GM13976 (cell line): ENCODE data around the gene DUSP22.
A peak's percentile ranks its signal among the peaks of the same experiment; 100 is the strongest.

ENCODE experiments used
- DNase-seq: peaks from one replicate; pipeline ENCODE4 v3.0.0; 2012; ENCODE audit warnings: low spot score
- CTCF ChIP-seq: IDR thresholded peaks from 2 replicates; pipeline ENCODE4 v1.5.1; 2012; ENCODE audit warnings: borderline replicate concordance, mild to moderate bottlenecking; ENCODE audit not compliant: insufficient read depth; ENCODE audit errors: extremely low read depth, missing control alignments, control extremely low read depth
- in situ Hi-C: fragments of 300-500 bp; cut with MboI; formaldehyde crosslinking; loops from one replicate; pipeline ENCODE4 v1.12.0; 2022; ENCODE audit warnings: low sequenced_read_pairs, mixed read lengths, inconsistent platforms; ENCODE audit not compliant: unreplicated experiment

DUSP22 gene

DNA sequence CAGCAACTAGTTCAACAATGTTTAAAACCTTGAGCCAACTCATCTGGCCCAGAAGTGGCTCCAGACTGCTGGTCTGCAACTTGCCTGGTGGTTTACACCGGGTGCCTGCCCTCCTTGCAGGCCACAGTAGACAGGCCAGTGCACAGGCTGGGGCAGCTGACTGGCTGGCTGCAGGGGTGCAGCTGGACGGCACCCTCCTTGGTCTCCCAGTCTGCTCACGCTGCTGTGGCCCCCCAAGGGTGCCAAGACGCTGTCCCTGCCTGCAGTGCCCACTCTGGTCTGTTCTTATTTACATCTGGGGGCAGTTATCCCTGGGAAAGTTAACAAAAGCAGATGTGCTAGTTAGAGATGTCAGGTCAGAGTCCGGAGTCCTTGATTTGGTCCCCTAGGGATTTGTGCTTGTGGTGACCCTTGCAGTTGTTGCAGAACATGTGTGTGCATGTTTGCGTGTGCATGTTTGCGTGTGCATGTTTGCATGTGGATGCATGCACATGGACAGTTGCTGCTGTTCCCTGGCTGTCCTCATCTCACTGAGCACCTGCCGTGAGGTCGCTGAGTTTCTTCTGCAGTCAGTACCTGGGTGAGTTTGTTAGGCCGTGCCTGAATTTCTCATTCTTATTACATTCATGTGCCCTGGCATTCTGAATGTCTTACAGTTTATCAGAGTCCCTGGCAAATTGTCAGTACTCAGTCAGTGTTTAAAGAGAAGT lies 51.1 kb downstream of the DUSP22 start:
- in situ Hi-C loops, result no loop called here
- TF ChIP-seq CTCF, result no peak
- DNase-seq, result no peak

DNA sequence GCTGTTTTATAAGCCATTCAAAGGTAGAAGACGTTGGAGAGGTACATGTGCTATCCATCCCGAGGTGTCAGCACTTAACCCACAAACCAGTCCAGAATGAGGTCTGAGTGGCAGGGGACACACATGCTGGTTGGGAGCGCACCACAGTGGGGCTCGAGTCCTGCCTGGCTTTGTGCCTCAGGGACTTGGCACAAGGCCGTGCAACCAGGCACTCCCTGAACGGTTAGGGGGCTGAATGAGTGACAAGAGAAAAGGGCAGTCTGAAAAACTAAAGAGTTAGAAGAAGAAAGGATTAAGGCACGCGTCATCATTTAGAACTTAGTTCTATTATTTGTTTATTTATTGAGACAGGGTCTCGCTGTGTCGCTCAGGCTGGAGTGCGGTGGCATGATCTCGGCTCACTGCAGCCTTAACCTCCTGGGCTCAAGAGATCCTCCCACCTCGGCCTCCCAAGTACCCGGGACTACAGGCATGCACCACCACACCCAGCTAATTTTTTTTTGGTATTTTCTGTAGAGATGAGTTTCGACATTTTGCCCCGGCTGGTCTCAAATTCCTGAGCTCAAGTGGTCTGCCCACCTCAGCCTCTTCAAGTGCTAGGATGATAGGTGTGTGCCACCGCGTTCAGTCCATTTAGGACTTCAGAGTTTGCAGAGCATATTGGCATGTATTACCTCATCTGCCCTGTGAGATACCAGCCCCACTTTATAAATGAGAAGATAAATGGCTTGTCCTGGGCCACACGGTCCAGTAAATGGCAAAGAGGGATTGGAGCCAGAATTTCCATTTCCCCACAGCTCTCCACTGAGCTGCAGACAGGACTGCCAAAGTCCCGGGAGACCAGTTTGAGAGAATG lies 51.9 kb downstream of the DUSP22 start:
- in situ Hi-C loops, result no loop called here
- no peak for DNase-seq
- no peak for TF ChIP-seq CTCF

DNA sequence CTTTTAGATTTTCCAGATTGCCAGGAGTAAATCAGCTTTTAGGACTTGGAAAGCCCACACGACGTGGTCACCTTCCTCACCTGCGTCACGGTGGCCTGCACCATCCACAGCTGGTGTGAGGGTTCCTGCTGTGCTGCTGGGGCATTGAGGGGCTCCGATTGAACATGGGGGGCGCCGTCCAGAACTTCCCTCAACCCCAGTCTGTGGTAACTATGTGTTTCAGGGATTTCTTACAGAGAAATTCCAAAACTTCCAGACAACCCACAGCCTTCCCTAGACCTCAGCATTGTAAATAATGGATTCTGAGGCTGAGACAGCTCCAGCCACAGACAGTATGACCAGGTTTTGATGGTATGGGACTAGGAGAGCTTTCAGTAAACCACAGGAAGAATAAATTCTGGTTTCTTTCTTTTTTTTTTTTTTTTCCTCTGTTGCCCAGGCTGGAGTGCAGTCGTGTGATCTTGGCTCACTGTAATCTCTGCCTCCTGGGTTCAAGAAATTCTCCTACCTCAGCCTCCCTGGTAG lies 52.6 kb downstream of the DUSP22 start:
- TF ChIP-seq CTCF, result no peak
- DNase-seq, result no peak
- in situ Hi-C loops, result no loop called here

- DNase-seq, result no peak
- no peak for TF ChIP-seq CTCF
- in situ Hi-C loops, result no loop called here
These were observed 53.6 kb downstream of the DUSP22 start for GRCh38 chr6:345747-346385.

GRCh38 chr6:346386-347030 lies 54.2 kb downstream of the DUSP22 start:
- in situ Hi-C loops, result no loop called here
- no peak for TF ChIP-seq CTCF
- DNase-seq, result no peak

- no peak for TF ChIP-seq CTCF
- in situ Hi-C loops, result no loop called here
- DNase-seq, result peak; percentile 79
These were observed 54.9 kb downstream of the DUSP22 start for GRCh38 chr6:347232-347631.
